Uterus (tissue), 4 donors: ENCODE data around the gene AOAH. TPM values are rescaled to one million over a fixed set of nuclear protein-coding genes. Genes with fewer than 3 reads are reported as not detected.
"Not testable (repeated sequence)": the region's sequence is repeated elsewhere in the genome, so short reads cannot be mapped to it uniquely, and the experiment has no call there.

Source experiments
- DNase-seq, 2 donors: peaks; one replicate each; pipeline ENCODE4 v3.0.0-alpha.2; 2019 to 2020
- H3K27ac ChIP-seq, 2 donors: fragments of 200-600 bp; sonication (generic); 1 replicate in 1 of 2; 2 replicates in 1 of 2; pipeline ENCODE4 v1.5.1; 2016 to 2018
- H3K27me3 ChIP-seq, 2 donors: fragments of 200-600 bp; sonication (generic); one replicate each; pipeline ENCODE4 v1.5.1; 2018 to 2019; ENCODE audit warnings: control low read depth in 1 of 2
- H3K36me3 ChIP-seq, 2 donors: fragments of 200-600 bp; sonication (generic); one replicate each; pipeline ENCODE4 v1.5.1; 2019; ENCODE audit warnings: control low read depth in 1 of 2
- H3K4me1 ChIP-seq, 2 donors: fragments of 200-600 bp; sonication (generic); one replicate each; pipeline ENCODE4 v1.5.1; 2018 to 2019; ENCODE audit warnings: control low read depth in 1 of 2
- H3K4me3 ChIP-seq, 2 donors: fragments of 200-600 bp; sonication (generic); 1 replicate in 1 of 2; 2 replicates in 1 of 2; pipeline ENCODE4 v1.5.1; 2018 to 2019; ENCODE audit warnings: mild to moderate bottlenecking in 1 of 2
- H3K9me3 ChIP-seq, 2 donors: fragments of 200-600 bp; sonication (generic); one replicate each; pipeline ENCODE4 v1.5.1; 2019; ENCODE audit warnings: control low read depth in 1 of 2
- CTCF ChIP-seq, 4 experiments: fragments of 200-600 bp in 2 of 4; fragments of 450-650 bp in 2 of 4; sonication (generic) in 2 of 4; IDR thresholded peaks; one replicate each; pipeline ENCODE4 v1.5.1; 2016 to 2019; ENCODE audit warnings: antibody characterized with exemption in 4 of 4, mild to moderate bottlenecking in 2 of 4, moderate library complexity in 1 of 4
- POLR2A ChIP-seq, 2 donors: fragments of 450-650 bp; IDR thresholded peaks; one replicate each; pipeline ENCODE4 v1.6.1; 2016; ENCODE audit warnings: antibody characterized with exemption in 2 of 2, mild to moderate bottlenecking in 1 of 2, moderate library complexity in 1 of 2
- intact Hi-C: fragments of 100-400 bp; cut with DNase I; formaldehyde crosslinking; loops from one replicate; pipeline ENCODE4 v1.15.1; 2023; ENCODE audit warnings: low total_unique reads
- total RNA-seq, 4 donors: library from RNA; depleted of rRNA in 3 of 4; stranded (reverse); fragments of >200 nt in 3 of 4; gene quantifications; one replicate each; pipeline versions ENCODE4 v1.1.0 to v1.2.4, GENCODE V29; 2014 to 2023
- donor health status: DM: yes; HTN: yes; CAD: no.

AOAH gene
- total RNA-seq, 4 donors from 2014 or later, result 5.5 to 60.9 (median 8.6) TPM

- no peak overlapping the region for H3K27ac ChIP-seq
- no peak overlapping the region for H3K4me3 ChIP-seq
- H3K9me3 ChIP-seq, result no peaks in the 10 kb centered on the region
- TF ChIP-seq POLR2A (IDR thresholded peaks at IDR 0.05) (no peak), CTCF (IDR thresholded peaks at IDR 0.05) (no peak)
- intact Hi-C loops, result no loop called here
- DNase-seq, result no peak
- H3K27me3 ChIP-seq, result no peaks in the 10 kb centered on the region
- no peaks in the 10 kb centered on the region for H3K36me3 ChIP-seq
- H3K4me1 ChIP-seq, result no peaks in the 10 kb centered on the region
These were observed 217.5 kb downstream of the AOAH start for GRCh38 chr7:36506820-36507219.

GRCh38 chr7:36506130-36506798 lies 218.0 kb downstream of the AOAH start:
- H3K9me3 ChIP-seq, result no peaks in the 10 kb centered on the region
- no peaks in the 10 kb centered on the region for H3K36me3 ChIP-seq
- intact Hi-C loops, result no loop called here
- no peaks in the 10 kb centered on the region for H3K27me3 ChIP-seq
- H3K4me1 ChIP-seq, result no peaks in the 10 kb centered on the region
- no peak overlapping the region for H3K27ac ChIP-seq
- H3K4me3 ChIP-seq, result no peak overlapping the region
- no peak for TF ChIP-seq CTCF (IDR thresholded peaks at IDR 0.05)
- no peak for TF ChIP-seq POLR2A (IDR thresholded peaks at IDR 0.05)
- no peak for DNase-seq

GRCh38 chr7:36504617-36505016 lies 219.7 kb downstream of the AOAH start:
- H3K4me1 ChIP-seq, intact Hi-C loops: not testable (repeated sequence)

GRCh38 chr7:36504216-36504615 lies 220.1 kb downstream of the AOAH start:
- H3K27me3 ChIP-seq, intact Hi-C loops, H3K4me1 ChIP-seq, H3K27ac ChIP-seq, H3K9me3 ChIP-seq, H3K4me3 ChIP-seq, DNase-seq, H3K36me3 ChIP-seq: not testable (repeated sequence)

More at GRCh38 chr7:36504617-36505016, 219.7 kb downstream of the AOAH start:
- not testable (repeated sequence) for H3K9me3 ChIP-seq, H3K27ac ChIP-seq, H3K36me3 ChIP-seq, H3K4me3 ChIP-seq, DNase-seq, H3K27me3 ChIP-seq

GRCh38 chr7:36497775-36498174 lies 226.5 kb downstream of the AOAH start:
- Histone ChIP-seq H3K4me3 (no peak overlapping the region), H3K4me1 (no peaks in the 10 kb centered on the region), H3K27me3 (no peaks in the 10 kb centered on the region), H3K36me3 (no peaks in the 10 kb centered on the region), H3K27ac (no peak overlapping the region), H3K9me3 (no peaks in the 10 kb centered on the region)
- intact Hi-C loops, result no loop called here
- no peak for TF ChIP-seq POLR2A (IDR thresholded peaks at IDR 0.05)
- no peak for TF ChIP-seq CTCF (IDR thresholded peaks at IDR 0.05)
- no peak for DNase-seq

- H3K27me3 ChIP-seq, H3K4me1 ChIP-seq, H3K4me3 ChIP-seq, DNase-seq, H3K27ac ChIP-seq, H3K36me3 ChIP-seq, intact Hi-C loops, H3K9me3 ChIP-seq: not testable (repeated sequence)
These were observed 227.1 kb downstream of the AOAH start for GRCh38 chr7:36497176-36497575.

GRCh38 chr7:36496576-36496975 lies 227.7 kb downstream of the AOAH start:
- TF ChIP-seq POLR2A (IDR thresholded peaks at IDR 0.05), result no peak
- no peak for TF ChIP-seq CTCF (IDR thresholded peaks at IDR 0.05)
- no peak overlapping the region for H3K27ac ChIP-seq
- no peaks in the 10 kb centered on the region for H3K4me1 ChIP-seq
- no peaks in the 10 kb centered on the region for H3K9me3 ChIP-seq
- H3K27me3 ChIP-seq, result no peaks in the 10 kb centered on the region
- H3K36me3 ChIP-seq, result no peaks in the 10 kb centered on the region
- intact Hi-C loops, result no loop called here
- no peak for DNase-seq
- H3K4me3 ChIP-seq, result no peak overlapping the region
